Nucleus accumbens (tissue), 56 donors: ENCODE data around the gene RAPGEF3.

Source experiments
- DNase-seq, 56 donors: peaks; one replicate each; lab custom pipeline; 2025; lab: John Stamatoyannopoulos, UW

RAPGEF3 gene

GRCh38 chr12:47758584-47758833, 171 bp downstream of the RAPGEF3 start:
- peak in 1 of 56 donors; percentile 70 for DNase-seq

GRCh38 chr12:47757840-47758583, 668 bp downstream of the RAPGEF3 start:
- peak in 26 of 56 donors; percentile 29 to 70 (median 49) for DNase-seq

GRCh38 chr12:47757364-47757839, 1.3 kb downstream of the RAPGEF3 start:
- DNase-seq: peak in 5 of 56 donors; percentile 18 to 52 (median 46)

- peak in 10 of 56 donors; percentile 14 to 29 (median 22) for DNase-seq
These were observed 2.8 kb downstream of the RAPGEF3 start for GRCh38 chr12:47755655-47756562.

GRCh38 chr12:47754881-47755280, 3.8 kb downstream of the RAPGEF3 start:
- DNase-seq: peak in 8 of 56 donors; percentile 11 to 34 (median 23)

GRCh38 chr12:47754126-47754525, 4.6 kb downstream of the RAPGEF3 start:
- DNase-seq: no peak

GRCh38 chr12:47753021-47754001, 5.4 kb downstream of the RAPGEF3 start:
- DNase-seq: peak in 17 of 56 donors; percentile 14 to 52 (median 28)

- DNase-seq: no peak
These were observed 6.1 kb downstream of the RAPGEF3 start for GRCh38 chr12:47752552-47752951.

- DNase-seq: no peak
These were observed 6.6 kb downstream of the RAPGEF3 start for GRCh38 chr12:47752121-47752520.

- DNase-seq: no peak
These were observed 7.1 kb downstream of the RAPGEF3 start for GRCh38 chr12:47751561-47751960.

- DNase-seq: no peak
These were observed 7.7 kb downstream of the RAPGEF3 start for GRCh38 chr12:47750916-47751470.

GRCh38 chr12:47750229-47750798, 8.4 kb downstream of the RAPGEF3 start:
- no peak for DNase-seq

- DNase-seq: no peak
These were observed 9.8 kb downstream of the RAPGEF3 start for GRCh38 chr12:47748899-47749298.

- DNase-seq: no peak
These were observed 10.2 kb downstream of the RAPGEF3 start for GRCh38 chr12:47748507-47748828.

- DNase-seq: no peak
These were observed 10.8 kb downstream of the RAPGEF3 start for GRCh38 chr12:47747596-47748506.

- DNase-seq: no peak
These were observed 11.6 kb downstream of the RAPGEF3 start for GRCh38 chr12:47747126-47747525.

- DNase-seq: no peak
These were observed 12.2 kb downstream of the RAPGEF3 start for GRCh38 chr12:47746523-47746922.

GRCh38 chr12:47746073-47746472, 12.6 kb downstream of the RAPGEF3 start:
- DNase-seq: no peak
